GM12878 (cell line): ENCODE results near the gene SRSF8. TPM values are rescaled to one million over a fixed set of nuclear protein-coding genes. Genes with fewer than 3 reads are reported as not detected.

Source experiments
- ATAC-seq: fragments of 200-7000 bp; cut with Tn5 transposase; 3 replicates; pipeline ENCODE4 v1.9.1; 2020; ENCODE audit warnings: mild to moderate bottlenecking, moderate library complexity
- BruUV-seq: library from RNA; stranded (reverse); fragments of 400-500 nt; replicated peaks from 2 replicates; lab custom pipeline; 2021; lab: Mats Ljungman, UMichigan
- CTCF ChIA-PET: fragments of 300-600 bp; sonication (Branson Sonifier 250); formaldehyde crosslinking; extraction: SDS; loops from one replicate; lab custom pipeline; 2021; ENCODE audit warnings: inconsistent platforms; lab: Yijun Ruan, JAX
- POLR2A ChIA-PET: fragments of 350-600 bp; formaldehyde crosslinking; extraction: SDS; loops from one replicate; lab custom pipeline; 2021; ENCODE audit warnings: inconsistent platforms; lab: Charles Lee
- RAD21 ChIA-PET: fragments of 300-600 bp; sonication (Branson Sonifier 250); formaldehyde crosslinking; loops from one replicate; lab custom pipeline; 2023; ENCODE audit warnings: antibody characterized with exemption; ENCODE audit not compliant: unreplicated experiment; lab: Charles Lee
- SMC1A ChIA-PET: fragments of 300-600 bp; sonication (Branson Sonifier 250); formaldehyde crosslinking; loops from one replicate; lab custom pipeline; 2023; ENCODE audit not compliant: unreplicated experiment, uncharacterized antibody; lab: Charles Lee
- DNase-seq: peaks from one replicate; pipeline ENCODE4 v3.0.0-alpha.2; 2011; ENCODE audit warnings: low read depth, low spot score
- FAIRE-seq: peaks from 3 replicates; lab custom pipeline; 2011; peaks lifted over from hg19 to GRCh38; lab: Jason Lieb, UNC
- H2AFZ ChIP-seq: 2 replicates; pipeline ENCODE4 v1.6.0; 2011; ENCODE audit warnings: low read depth, low read length, control low read depth; ENCODE audit not compliant: control insufficient read depth
- H3K27ac ChIP-seq: 2 replicates; pipeline ENCODE4 v1.5.1; 2011; ENCODE audit warnings: control low read depth; ENCODE audit not compliant: control insufficient read depth, insufficient read depth
- H3K27me3 ChIP-seq, 2 experiments: replicated peaks in 1 of 2; 2 replicates each; pipeline versions ENCODE4 v1.6.0 to v1.6.1; 2011; ENCODE audit warnings: low read length in 1 of 2; ENCODE audit not compliant: control insufficient read depth in 2 of 2, insufficient read depth in 2 of 2
- H3K36me3 ChIP-seq, 2 experiments: 2 replicates each; pipeline ENCODE4 v1.5.1; 2011; ENCODE audit warnings: low read length in 1 of 2; ENCODE audit not compliant: control insufficient read depth in 2 of 2, insufficient read depth in 2 of 2
- H3K4me1 ChIP-seq: 2 replicates; pipeline ENCODE4 v1.6.1; 2011; ENCODE audit warnings: mild to moderate bottlenecking, low read length, moderate library complexity, mixed read lengths; ENCODE audit not compliant: control insufficient read depth, insufficient read depth
- H3K4me2 ChIP-seq: 2 replicates; pipeline ENCODE4 v1.6.0; 2011; ENCODE audit warnings: control low read depth; ENCODE audit not compliant: control insufficient read depth, insufficient read depth
- H3K4me3 ChIP-seq: fragments of 200-600 bp; sonication (generic); 2 replicates; pipeline ENCODE4 v1.5.1; 2016
- H3K79me2 ChIP-seq: 2 replicates; pipeline ENCODE4 v1.6.0; 2011; ENCODE audit warnings: low read length; ENCODE audit not compliant: control insufficient read depth, insufficient read depth
- H3K9ac ChIP-seq: 2 replicates; pipeline ENCODE4 v1.8.0; 2011; ENCODE audit warnings: low read length, control low read depth, mixed read lengths; ENCODE audit not compliant: control insufficient read depth, insufficient read depth
- H3K9me3 ChIP-seq: replicated peaks from 3 replicates; pipeline ENCODE4 v1.5.1; 2011; ENCODE audit warnings: mild to moderate bottlenecking, low read length; ENCODE audit not compliant: control insufficient read depth, insufficient read depth
- H4K20me1 ChIP-seq: 2 replicates; pipeline ENCODE4 v1.6.0; 2011; ENCODE audit not compliant: control insufficient read depth, insufficient read depth
- BCL11A ChIP-seq: IDR thresholded peaks from 2 replicates; pipeline ENCODE4 v1.6.1; 2011; ENCODE audit warnings: low read depth, low read length
- CBX5 ChIP-seq: sonication (generic); IDR thresholded peaks from 2 replicates; pipeline ENCODE4 v1.6.1; 2016; ENCODE audit warnings: low read depth, moderate library complexity, mild to moderate bottlenecking, inconsistent platforms
- ELK1 ChIP-seq: IDR thresholded peaks from 2 replicates; pipeline ENCODE4 v1.6.1; 2012; ENCODE audit warnings: low read depth, low read length, improper control_type of control experiment
- ESRRA ChIP-seq: IDR thresholded peaks from 2 replicates; pipeline ENCODE4 v1.6.1; 2012; ENCODE audit warnings: mild to moderate bottlenecking, low read length, improper control_type of control experiment
- IKZF1 ChIP-seq: fragments of 450-650 bp; conservative IDR thresholded peaks from 2 replicates; pipeline ENCODE4 v1.6.1; 2017; ENCODE audit warnings: antibody characterized with exemption, mild to moderate bottlenecking
- MEF2A ChIP-seq: IDR thresholded peaks from 2 replicates; pipeline ENCODE4 v1.6.1; 2011; ENCODE audit warnings: low read depth, mild to moderate bottlenecking, low read length, moderate library complexity; ENCODE audit not compliant: insufficient read depth
- NFXL1 ChIP-seq: fragments of 450-650 bp; IDR thresholded peaks from 2 replicates; pipeline ENCODE4 v1.6.1; 2017; ENCODE audit warnings: antibody characterized with exemption, mild to moderate bottlenecking, borderline replicate concordance
- NFYA ChIP-seq: IDR thresholded peaks from 2 replicates; pipeline ENCODE4 v1.6.1; 2011; ENCODE audit warnings: low read depth, mild to moderate bottlenecking, low read length, improper control_type of control experiment, borderline replicate concordance
- NR2C1 ChIP-seq: fragments of 450-650 bp; IDR thresholded peaks from 2 replicates; pipeline ENCODE4 v1.6.1; 2017; ENCODE audit warnings: antibody characterized with exemption, mild to moderate bottlenecking, moderate library complexity
- RAD51 ChIP-seq: fragments of 450-650 bp; IDR thresholded peaks from 2 replicates; pipeline ENCODE4 v1.6.1; 2016; ENCODE audit warnings: moderate library complexity, mild to moderate bottlenecking, inconsistent platforms
- SP1 ChIP-seq: IDR thresholded peaks from one replicate; pipeline ENCODE4 v1.6.1; 2011; ENCODE audit warnings: low read depth, low read length
- SRF ChIP-seq, 2 experiments: IDR thresholded peaks; 2 replicates each; pipeline ENCODE4 v1.6.1; 2011; ENCODE audit warnings: low read depth in 2 of 2, low read length in 2 of 2, mild to moderate bottlenecking in 1 of 2, moderate library complexity in 1 of 2
- TARDBP ChIP-seq: IDR thresholded peaks from 2 replicates; pipeline ENCODE4 v1.6.1; 2016; ENCODE audit warnings: borderline replicate concordance
- TBL1XR1 ChIP-seq: IDR thresholded peaks from 2 replicates; pipeline ENCODE4 v1.6.1; 2012; ENCODE audit warnings: low read depth, low read length, improper control_type of control experiment
- ZBTB33 ChIP-seq: fragments of 450-650 bp; IDR thresholded peaks from 2 replicates; pipeline ENCODE4 v1.6.1; 2017; ENCODE audit warnings: mild to moderate bottlenecking
- WGBS: methylation state at CpG from one replicate; pipeline ENCODE4 v1.1.6; 2016; ENCODE audit warnings: low lambda C conversion rate; ENCODE audit not compliant: insufficient replicate concordance, insufficient coverage; ENCODE audit errors: missing lambda C conversion rate; 5-methylcytosine and 5-hydroxymethylcytosine counted together
- in situ Hi-C: fragments of 300-500 bp; cut with MboI; formaldehyde crosslinking; loops from 9 replicates; pipeline ENCODE4 v1.14.3; 2018; ENCODE audit warnings: mixed read lengths
- intact Hi-C: fragments of 100-400 bp; cut with micrococcal nuclease; formaldehyde crosslinking; loops from one replicate; pipeline ENCODE4 v1.14.2; 2022; ENCODE audit not compliant: unreplicated experiment
- polyA plus RNA-seq, 11 experiments: library from polyadenylated mRNA; depleted of rRNA in 4 of 11; unstranded in 6 of 11; stranded (reverse) in 5 of 11; fragments of >200 nt; fragmentation: Nextera tagmentation in 4 of 11; fragmentation: Illumina TruSeq in 1 of 11; extraction: Ambion mirVana in 4 of 11; extraction: Trizol in 1 of 11; gene quantifications; 1 replicate in 1 of 11; 2 replicates in 10 of 11; pipeline versions ENCODE4 v1.2.1 to v1.2.3, GENCODE V29; 2011 to 2016; ENCODE audit warnings: inconsistent platforms in 2 of 11, missing spikeins in 2 of 11, low read depth in 1 of 11
- total RNA-seq, 4 experiments: library from RNA; depleted of rRNA in 3 of 4; stranded (reverse); fragments of >200 nt in 3 of 4; fragmentation: Illumina TruSeq in 1 of 4; extraction: Trizol in 1 of 4; gene quantifications; 2 replicates each; pipeline versions ENCODE4 v1.2.1 to v1.2.3, GENCODE V29; 2013 to 2021

Gene SRSF8
- total and polyA plus RNA-seq, 10 of the 15 experiments (the other 5 are each of a cell fraction or from before 2014, with no cell fraction given) = 14.2 to 43.1 (median 27.1) TPM

- DNase-seq (no peak), ATAC-seq (no peak), FAIRE-seq (no peak)
- intact Hi-C loops (no loop called here), in situ Hi-C loops (loop anchor here (10.0 kb wide), 1 partner anchor 1148 kb away; no protein-coding TSS in a partner anchor)
- no peak overlapping the region for H3K27ac ChIP-seq
- no TSS peak for BruUV-seq
- H3K4me3 ChIP-seq = no peak overlapping the region
- ChIA-PET RAD21 (interaction anchor here (0.8 to 12.5 kb wide), 4 partner anchors 28 to 684 kb away, joined by 3 to 244 read pairs (median 45); partner anchors contain the start of gene SRSF8), SMC1A (interaction anchor here (0.6 to 17.5 kb wide), 5 partner anchors 20 to 576 kb away, joined by 3 to 315 read pairs (median 4); partner anchors contain the start of gene SRSF8), CTCF (interaction anchor here (13.7 kb wide), 1 partner anchor 27 kb away, joined by 296 read pairs; the partner anchor contains the start of gene SRSF8), POLR2A (interaction anchor here (1.0 to 1.2 kb wide), 3 partner anchors 9 to 11 kb away, joined by 3 read pairs; no protein-coding TSS in a partner anchor)
- no peak for TF ChIP-seq ESRRA
- TF ChIP-seq CBX5 = no peak
- no peaks in the 10 kb centered on the region for H3K27me3 ChIP-seq
- H2AFZ ChIP-seq = no peak overlapping the region
- no peaks in the 10 kb centered on the region for H4K20me1 ChIP-seq
- no peak overlapping the region for H3K4me2 ChIP-seq
- no peaks in the 10 kb centered on the region for H3K36me3 ChIP-seq
- H3K4me1 ChIP-seq = peaks cover 44% of the 10 kb centered on the region
- H3K9me3 ChIP-seq = no peaks in the 10 kb centered on the region
- peaks cover 7% of the 10 kb centered on the region for H3K79me2 ChIP-seq
- 17% methylated on average over 3 of the region's 3 CpGs for WGBS
- H3K9ac ChIP-seq = no peak overlapping the region
Measured at GRCh38 chr11:95097209-95097608, 30.5 kb downstream of the SRSF8 start.

GRCh38 chr11:95098826-95099225, 32.1 kb downstream of the SRSF8 start:
- peaks cover 2% of the 10 kb centered on the region for H3K79me2 ChIP-seq
- ChIA-PET CTCF (interaction anchor here (0.9 to 13.7 kb wide), 5 partner anchors 8 to 607 kb away, joined by 3 to 296 read pairs (median 4); partner anchors contain the start of gene SRSF8), POLR2A (interaction anchor here (0.7 to 3.6 kb wide), 5 partner anchors 9 to 52 kb away, joined by 3 to 19 read pairs (median 3); partner anchors contain the start of gene ENDOD1), SMC1A (interaction anchor here (0.9 to 17.5 kb wide), 6 partner anchors 8 to 38 kb away, joined by 3 to 315 read pairs (median 4); partner anchors contain the start of gene SRSF8), RAD21 (interaction anchor here (0.8 to 12.5 kb wide), 5 partner anchors 9 to 53 kb away, joined by 4 to 244 read pairs (median 5); partner anchors contain the start of genes ENDOD1 and SRSF8)
- H2AFZ ChIP-seq = no peak overlapping the region
- ATAC-seq = no peak
- WGBS = 95% methylated on average over 3 of the region's 3 CpGs
- H4K20me1 ChIP-seq = no peaks in the 10 kb centered on the region
- H3K9me3 ChIP-seq = no peaks in the 10 kb centered on the region
- no peak overlapping the region for H3K4me2 ChIP-seq
- no peak overlapping the region for H3K27ac ChIP-seq
- no peak for FAIRE-seq
- intact Hi-C loops (no loop called here), in situ Hi-C loops (loop anchor here (10.0 kb wide), 1 partner anchor 1146 kb away; no protein-coding TSS in a partner anchor)
- H3K4me3 ChIP-seq = no peak overlapping the region
- H3K36me3 ChIP-seq = no peaks in the 10 kb centered on the region
- H3K27me3 ChIP-seq = no peaks in the 10 kb centered on the region
- BruUV-seq = no TSS peak
- peaks cover 28% of the 10 kb centered on the region for H3K4me1 ChIP-seq
- DNase-seq = no peak
- no peak overlapping the region for H3K9ac ChIP-seq
- TF ChIP-seq SRF (IDR thresholded peaks at IDR 0.05; ENCODE audit: low read depth in 2 of 2, low read length in 2 of 2) (no peak), BCL11A (no peak), NFXL1 (no peak), IKZF1 (no peak), NR2C1 (no peak), TBL1XR1 (no peak), MEF2A (no peak), SP1 (no peak), ZBTB33 (no peak), TARDBP (no peak), ELK1 (no peak), NFYA (no peak), RAD51 (no peak)
